GM21619 (cell line): ENCODE data around the gene DOK7.
"Not testable (repeated sequence)": the region's sequence is repeated elsewhere in the genome, so short reads cannot be mapped to it uniquely, and the experiment has no call there.

Source experiments
- ATAC-seq: cut with Tn5 transposase; IDR thresholded peaks from one replicate; pipeline ENCODE4 v1.9.1; 2021; ENCODE audit not compliant: unreplicated experiment

The DOK7 gene

DNA sequence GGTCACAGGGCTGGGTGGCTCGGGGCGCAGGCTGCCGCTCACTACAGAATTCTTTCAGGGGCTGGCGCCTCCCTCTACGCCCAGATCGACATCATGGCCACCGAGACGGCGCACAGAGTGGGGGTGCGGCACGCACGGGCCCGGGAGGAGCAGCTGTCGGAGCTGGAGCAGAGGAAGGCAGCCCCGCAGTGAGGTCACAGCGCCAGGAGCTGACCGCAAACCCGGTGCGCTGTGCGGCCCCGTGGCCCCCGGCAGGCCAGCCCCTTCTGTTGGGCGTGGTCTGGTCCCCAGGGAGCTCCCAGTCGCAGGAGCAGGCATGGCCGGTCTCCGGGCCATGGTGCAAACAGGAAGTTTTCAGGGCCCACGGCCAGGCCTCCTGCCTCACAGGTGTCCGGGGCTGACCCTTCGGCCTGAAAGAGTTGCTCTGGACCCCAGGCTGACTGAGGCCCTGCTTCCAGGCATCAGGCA, 37.6 kb downstream of the DOK7 start:
- ATAC-seq, result no peak

DNA sequence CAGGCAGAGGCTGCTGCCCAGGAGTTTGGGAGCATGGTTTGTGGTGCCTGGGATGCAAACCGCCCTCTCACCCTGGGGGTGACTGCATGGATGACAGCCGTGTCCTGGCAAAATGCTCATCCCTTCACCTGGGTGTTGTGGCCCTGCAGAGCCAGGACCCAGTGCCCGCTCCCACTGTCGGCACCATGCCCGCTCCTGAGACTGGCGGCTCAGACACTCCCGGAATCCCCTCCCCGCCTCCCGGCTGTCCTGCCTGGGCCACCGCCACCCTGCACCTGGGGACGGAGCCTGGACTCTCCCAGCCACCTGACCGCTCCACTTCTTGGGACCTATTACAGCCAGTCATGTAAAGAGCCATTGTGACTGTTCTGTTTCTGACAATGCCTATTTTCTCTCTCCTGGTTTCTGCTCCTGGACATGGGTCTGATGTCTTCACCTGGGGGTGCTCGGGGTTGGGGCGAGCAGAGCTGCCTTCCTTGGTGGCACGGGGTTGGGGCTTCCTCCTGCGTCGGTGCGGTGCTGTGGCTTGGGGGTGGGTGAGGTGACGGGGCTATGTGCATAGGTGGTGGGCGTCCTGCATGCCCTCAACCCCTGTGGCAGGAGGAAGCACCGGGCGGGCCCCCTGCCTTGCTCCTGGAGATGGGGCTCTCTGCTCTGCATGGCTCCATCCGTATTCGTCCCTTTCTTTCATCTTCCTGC, 38.2 kb downstream of the DOK7 start:
- ATAC-seq, result no peak

DNA sequence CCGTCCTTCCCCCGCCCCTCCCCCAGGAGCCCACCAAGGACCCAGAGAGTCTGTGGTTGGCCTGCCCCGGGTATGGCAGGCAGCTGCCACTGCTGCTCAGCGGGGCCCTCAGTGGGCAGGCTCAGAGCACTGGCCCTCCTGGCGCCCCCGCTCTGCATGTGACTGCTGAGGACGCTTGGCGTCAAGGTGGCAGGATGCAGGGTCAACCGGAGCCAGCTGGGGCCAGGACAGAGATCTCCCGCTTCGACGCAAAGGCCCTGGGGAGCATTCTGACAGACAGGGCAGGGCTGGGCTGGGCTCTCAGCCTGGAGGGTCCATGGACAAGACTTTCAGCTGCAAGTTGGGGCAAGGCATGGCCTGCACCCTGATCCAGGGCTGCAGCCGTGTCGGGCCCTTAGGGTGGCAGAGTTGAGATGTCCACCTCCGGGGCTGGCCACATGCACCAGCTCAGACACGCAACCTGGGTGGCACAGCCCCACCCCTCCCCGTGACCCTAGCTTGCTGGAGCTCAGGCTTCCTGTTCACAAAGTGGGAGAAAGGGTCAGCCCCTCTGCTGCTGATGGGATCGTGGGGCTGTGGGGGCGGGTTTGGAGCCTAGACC, 38.8 kb downstream of the DOK7 start:
- no peak for ATAC-seq

GRCh38 chr4:3502941-3503936, 40.1 kb downstream of the DOK7 start:
- ATAC-seq, result no peak

- ATAC-seq, result no peak
These were observed 42.1 kb downstream of the DOK7 start for GRCh38 chr4:3505231-3505630.

DNA sequence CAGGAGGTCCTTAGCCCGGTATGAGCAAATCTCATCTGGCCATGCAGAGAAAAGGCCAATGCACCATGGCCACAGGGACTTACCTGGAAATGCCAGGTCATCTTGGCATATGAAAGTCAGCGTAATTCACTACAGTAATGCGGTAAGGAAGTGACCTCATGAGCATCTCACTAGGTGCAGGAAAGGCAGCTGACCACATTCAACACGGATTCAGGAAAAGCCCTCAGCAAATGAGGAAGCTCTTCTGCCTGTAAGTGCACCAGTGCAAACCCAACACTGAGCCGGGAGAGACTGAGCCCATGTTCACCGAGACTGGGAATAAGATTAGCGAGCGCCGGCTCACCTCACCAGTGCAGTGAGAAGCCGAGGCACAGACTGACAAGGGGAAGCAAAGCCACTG, 45.4 kb downstream of the DOK7 start:
- no peak for ATAC-seq

GRCh38 chr4:3510481-3510880, 47.4 kb downstream of the DOK7 start:
- ATAC-seq, result no peak

DNA sequence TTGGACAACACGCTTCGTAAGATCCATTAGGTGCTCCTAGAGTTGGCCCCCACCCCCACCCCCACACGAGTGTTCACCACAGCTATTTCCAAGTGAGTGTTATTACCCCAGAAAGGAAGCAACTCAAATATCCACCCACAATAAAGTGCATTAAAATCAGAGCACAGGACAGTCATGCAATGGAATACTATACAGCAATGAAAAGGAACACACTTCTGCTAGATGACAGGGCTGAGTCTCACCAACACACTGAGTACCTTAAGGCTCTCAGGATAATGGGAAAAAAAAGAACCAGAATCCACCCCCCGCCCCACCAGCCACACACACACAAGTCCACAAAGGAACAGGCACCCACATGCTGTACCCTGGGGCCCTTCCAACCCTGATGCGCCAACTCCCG, 48.1 kb downstream of the DOK7 start:
- no peak for ATAC-seq

GRCh38 chr4:3511601-3512000, 48.5 kb downstream of the DOK7 start:
- not testable (repeated sequence) for ATAC-seq

- ATAC-seq, result no peak
These were observed 49.2 kb downstream of the DOK7 start for GRCh38 chr4:3512279-3512678.

DNA sequence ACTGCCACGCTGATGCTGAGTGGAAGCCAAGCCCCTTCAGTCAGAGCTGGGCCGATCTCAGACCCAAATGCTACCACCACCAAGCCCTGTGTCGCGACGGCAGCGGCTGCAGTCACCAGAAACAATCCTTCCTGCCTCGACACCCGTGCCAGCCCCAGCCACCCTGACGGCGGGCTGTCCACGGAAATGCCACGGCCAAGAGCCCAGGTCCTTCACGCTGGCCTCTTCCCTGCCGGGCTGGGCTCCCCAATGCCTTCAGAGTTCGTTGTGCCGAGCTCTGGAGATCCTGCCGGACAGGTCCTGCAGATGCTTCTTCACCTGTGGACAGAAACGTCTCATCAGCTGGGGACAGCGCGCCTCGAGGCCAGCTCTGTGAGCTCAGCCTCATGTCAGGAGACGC, 49.6 kb downstream of the DOK7 start:
- no peak for ATAC-seq

GRCh38 chr4:3513807-3514206, 50.7 kb downstream of the DOK7 start:
- no peak for ATAC-seq

GRCh38 chr4:3514221-3514780, 51.2 kb downstream of the DOK7 start:
- no peak for ATAC-seq

GRCh38 chr4:3514806-3515501, 51.8 kb downstream of the DOK7 start:
- no peak for ATAC-seq

- ATAC-seq, result no peak
These were observed 52.5 kb downstream of the DOK7 start for GRCh38 chr4:3515646-3516045.

- no peak for ATAC-seq
These were observed 53.1 kb downstream of the DOK7 start for GRCh38 chr4:3516061-3516835.

DNA sequence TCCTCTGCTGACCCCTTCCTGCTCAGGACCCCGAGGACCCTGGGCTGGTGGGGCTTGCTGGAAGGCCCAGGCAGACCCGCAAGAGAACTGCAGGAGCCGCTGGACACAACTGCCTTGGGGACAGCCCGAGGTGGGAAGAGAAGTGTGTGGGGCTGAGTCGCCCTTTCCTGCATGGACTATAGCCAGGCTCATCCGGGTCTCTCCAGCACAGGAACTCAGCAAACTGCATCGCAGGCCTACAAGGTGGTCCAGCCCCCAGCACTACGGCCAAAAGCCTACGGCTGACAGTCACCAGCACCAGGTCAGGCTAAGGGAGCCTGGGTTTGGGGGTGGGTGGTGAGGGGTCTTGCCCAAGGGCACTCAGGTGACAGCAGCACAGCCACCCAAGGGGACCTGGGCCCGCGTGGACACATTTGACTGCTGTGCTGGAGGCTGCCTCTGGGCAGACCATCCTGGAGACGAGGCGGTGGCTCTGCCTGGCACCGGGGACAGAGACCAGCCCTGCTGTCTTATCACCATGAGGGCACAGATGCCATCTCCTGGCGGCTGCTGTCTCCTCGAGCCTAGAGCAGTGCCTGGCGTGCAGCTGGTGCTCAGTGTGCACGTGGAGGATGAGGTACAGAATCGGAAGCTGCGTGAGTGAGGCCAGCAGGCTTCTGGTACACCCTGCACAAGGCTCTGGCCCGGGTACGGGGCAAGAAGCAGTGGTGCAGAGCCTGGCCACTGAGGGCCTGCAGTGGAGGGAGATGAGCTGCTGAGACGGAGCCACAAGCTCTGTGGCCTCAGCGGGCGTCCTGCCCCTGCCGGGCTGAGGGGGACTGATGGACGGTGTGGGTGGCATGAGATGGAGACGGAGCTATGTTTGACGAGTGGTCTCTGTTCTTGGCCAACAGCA, 54.0 kb downstream of the DOK7 start:
- no peak for ATAC-seq

- no peak for ATAC-seq
These were observed 54.8 kb downstream of the DOK7 start for GRCh38 chr4:3517731-3518510.
